ENCODE data around the gene LHFPL6. TPM values are rescaled to one million over a fixed set of nuclear protein-coding genes. Genes with fewer than 3 reads are reported as not detected.

LHFPL6 gene
- total RNA-seq, 1 donor from 2014 or later = 31.4 TPM

- Histone ChIP-seq H3K4me1 (ENCODE audit: insufficient read depth, low read length) (peaks cover 17% of the 10 kb centered on the region), H3K27ac (ENCODE audit: low read depth, low read length) (peak overlapping the region; percentile 60), H3K36me3 (ENCODE audit: insufficient read depth, low read length) (no peaks in the 10 kb centered on the region), H3K4me3 (ENCODE audit: insufficient read depth, low read depth, low read length) (peak overlapping the region; percentile 72), H3K79me2 (ENCODE audit: insufficient read depth, low read length) (peaks cover 31% of the 10 kb centered on the region), H3K9ac (ENCODE audit: low read length) (peak overlapping the region; percentile 92), H3K27me3 (ENCODE audit: insufficient read depth, low read length) (no peaks in the 10 kb centered on the region), H3K4me2 (ENCODE audit: low read length) (peak overlapping the region; percentile 91), H4K20me1 (ENCODE audit: insufficient read depth, low read length) (no peaks in the 10 kb centered on the region), H2AFZ (ENCODE audit: low read depth, low read length) (peak overlapping the region; percentile 90), H3K9me3 (ENCODE audit: insufficient read depth, low read depth, low read length) (no peaks in the 10 kb centered on the region)
- peak; percentile 21 for DNase-seq (ENCODE audit: low read depth)
- H3K9me3 Mint-ChIP-seq (ENCODE audit: unreplicated experiment) = no peaks in the 10 kb centered on the region
- FAIRE-seq = no peak
- peaks cover 26% of the 10 kb centered on the region for H3K4me1 Mint-ChIP-seq (ENCODE audit: low read depth, unreplicated experiment)
- peaks cover under 1% of the 10 kb centered on the region for H3K27me3 Mint-ChIP-seq (ENCODE audit: low read depth, unreplicated experiment)
- H3K36me3 Mint-ChIP-seq (ENCODE audit: low read depth, unreplicated experiment) = peaks cover 1% of the 10 kb centered on the region
- H3K4me3 Mint-ChIP-seq (ENCODE audit: unreplicated experiment) = peak overlapping the region; percentile 92
- H3K27ac Mint-ChIP-seq (ENCODE audit: unreplicated experiment) = peak overlapping the region; percentile 94
- TF ChIP-seq EZH2 (IDR thresholded peaks at IDR 0.05; ENCODE audit: insufficient read depth, low read length) = no peak
- no peak for TF ChIP-seq CTCF (IDR thresholded peaks at IDR 0.05; ENCODE audit: insufficient read depth, low read depth, low read length)
Observed at GRCh38 chr13:39603424-39603947, 493 bp upstream of the LHFPL6 start.

- Mint-ChIP-seq H3K27ac (ENCODE audit: unreplicated experiment) (peak overlapping the region; percentile 29), H3K9me3 (ENCODE audit: unreplicated experiment) (no peaks in the 10 kb centered on the region), H3K4me3 (ENCODE audit: unreplicated experiment) (peak overlapping the region; percentile 90), H3K36me3 (ENCODE audit: low read depth, unreplicated experiment) (peaks cover 1% of the 10 kb centered on the region), H3K27me3 (ENCODE audit: low read depth, unreplicated experiment) (no peaks in the 10 kb centered on the region), H3K4me1 (ENCODE audit: low read depth, unreplicated experiment) (peaks cover 31% of the 10 kb centered on the region)
- H3K9ac ChIP-seq (ENCODE audit: low read length) = peak overlapping the region; percentile 92
- peak overlapping the region; percentile 91 for H3K4me2 ChIP-seq (ENCODE audit: low read length)
- peaks cover 24% of the 10 kb centered on the region for H3K4me1 ChIP-seq (ENCODE audit: insufficient read depth, low read length)
- H3K4me3 ChIP-seq (ENCODE audit: insufficient read depth, low read depth, low read length) = peak overlapping the region; percentile 72
- no peaks in the 10 kb centered on the region for H4K20me1 ChIP-seq (ENCODE audit: insufficient read depth, low read length)
- DNase-seq (ENCODE audit: low read depth) = no peak
- H2AFZ ChIP-seq (ENCODE audit: low read depth, low read length) = peak overlapping the region; percentile 91
- no peak for FAIRE-seq
- H3K9me3 ChIP-seq (ENCODE audit: insufficient read depth, low read depth, low read length) = no peaks in the 10 kb centered on the region
- H3K27me3 ChIP-seq (ENCODE audit: insufficient read depth, low read length) = no peaks in the 10 kb centered on the region
- peak overlapping the region; percentile 87 for H3K27ac ChIP-seq (ENCODE audit: low read depth, low read length)
- no peaks in the 10 kb centered on the region for H3K36me3 ChIP-seq (ENCODE audit: insufficient read depth, low read length)
- TF ChIP-seq CTCF (IDR thresholded peaks at IDR 0.05; ENCODE audit: insufficient read depth, low read depth, low read length) = peak; percentile 17
- TF ChIP-seq EZH2 (IDR thresholded peaks at IDR 0.05; ENCODE audit: insufficient read depth, low read length) = no peak
- peaks cover 36% of the 10 kb centered on the region for H3K79me2 ChIP-seq (ENCODE audit: insufficient read depth, low read length)
Observed at GRCh38 chr13:39602277-39602613, 748 bp downstream of the LHFPL6 start.

GRCh38 chr13:39601636-39602035, 1.4 kb downstream of the LHFPL6 start:
- Histone ChIP-seq H3K4me2 (ENCODE audit: low read length) (peak overlapping the region; percentile 91), H3K9ac (ENCODE audit: low read length) (peak overlapping the region; percentile 92), H3K36me3 (ENCODE audit: insufficient read depth, low read length) (no peaks in the 10 kb centered on the region), H4K20me1 (ENCODE audit: insufficient read depth, low read length) (no peaks in the 10 kb centered on the region), H3K27ac (ENCODE audit: low read depth, low read length) (no peak overlapping the region), H3K27me3 (ENCODE audit: insufficient read depth, low read length) (no peaks in the 10 kb centered on the region), H3K4me3 (ENCODE audit: insufficient read depth, low read depth, low read length) (peak overlapping the region; percentile 72), H3K79me2 (ENCODE audit: insufficient read depth, low read length) (peaks cover 42% of the 10 kb centered on the region), H3K4me1 (ENCODE audit: insufficient read depth, low read length) (peaks cover 28% of the 10 kb centered on the region), H2AFZ (ENCODE audit: low read depth, low read length) (no peak overlapping the region), H3K9me3 (ENCODE audit: insufficient read depth, low read depth, low read length) (no peaks in the 10 kb centered on the region)
- TF ChIP-seq EZH2 (IDR thresholded peaks at IDR 0.05; ENCODE audit: insufficient read depth, low read length) (no peak), CTCF (IDR thresholded peaks at IDR 0.05; ENCODE audit: insufficient read depth, low read depth, low read length) (no peak)
- DNase-seq (ENCODE audit: low read depth) (no peak), FAIRE-seq (no peak)
- Mint-ChIP-seq H3K4me1 (ENCODE audit: low read depth, unreplicated experiment) (peaks cover 33% of the 10 kb centered on the region), H3K4me3 (ENCODE audit: unreplicated experiment) (peak overlapping the region; percentile 90), H3K27ac (ENCODE audit: unreplicated experiment) (no peak overlapping the region), H3K9me3 (ENCODE audit: unreplicated experiment) (no peaks in the 10 kb centered on the region), H3K36me3 (ENCODE audit: low read depth, unreplicated experiment) (peaks cover 1% of the 10 kb centered on the region), H3K27me3 (ENCODE audit: low read depth, unreplicated experiment) (no peaks in the 10 kb centered on the region)

Data from astrocyte (in vitro differentiated cells and primary cell).